Activated CD8-positive, alpha-beta memory T cell treated with anti-CD3 and anti-CD28 coated beads, Interleukin-2, amount 50 U/mL, for 1 hour (primary cell): ENCODE measurements around the gene EDIL3.

Experiments used
- DNase-seq: peaks from one replicate; pipeline ENCODE4 v3.0.0-alpha.2; 2020; ENCODE audit errors: extremely low read depth

EDIL3 gene

GRCh38 chr5:83964271-83964670, 420.4 kb downstream of the EDIL3 start:
- DNase-seq: no peak

- no peak for DNase-seq
Observed at GRCh38 chr5:83957188-83957587, 427.5 kb downstream of the EDIL3 start.

GRCh38 chr5:83956386-83956785, 428.3 kb downstream of the EDIL3 start:
- DNase-seq: no peak

DNA sequence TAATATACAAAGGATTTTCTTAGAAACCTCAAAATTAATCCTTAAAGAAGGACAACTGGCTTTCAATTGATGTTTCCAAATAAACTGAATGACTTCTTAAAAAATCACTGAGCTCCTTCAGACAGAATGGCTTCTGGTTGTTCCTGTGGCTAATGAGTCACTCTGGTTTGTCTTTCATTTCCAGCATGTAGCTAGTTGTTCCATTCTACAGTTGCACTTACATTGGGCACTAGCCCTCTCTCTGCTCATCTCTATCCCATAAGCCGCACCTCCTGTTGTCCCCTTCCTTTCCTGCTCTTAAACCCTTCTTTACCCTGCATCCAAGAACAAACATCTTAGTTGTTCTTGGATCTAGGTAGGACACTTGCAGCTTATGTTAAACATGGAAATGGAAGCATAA, 428.8 kb downstream of the EDIL3 start:
- no peak for DNase-seq

GRCh38 chr5:83947763-83948162, 436.9 kb downstream of the EDIL3 start:
- no peak for DNase-seq

- no peak for DNase-seq
Observed at GRCh38 chr5:83946516-83946915, 438.2 kb downstream of the EDIL3 start.

GRCh38 chr5:83942155-83942554, 442.5 kb downstream of the EDIL3 start:
- no peak for DNase-seq

DNA sequence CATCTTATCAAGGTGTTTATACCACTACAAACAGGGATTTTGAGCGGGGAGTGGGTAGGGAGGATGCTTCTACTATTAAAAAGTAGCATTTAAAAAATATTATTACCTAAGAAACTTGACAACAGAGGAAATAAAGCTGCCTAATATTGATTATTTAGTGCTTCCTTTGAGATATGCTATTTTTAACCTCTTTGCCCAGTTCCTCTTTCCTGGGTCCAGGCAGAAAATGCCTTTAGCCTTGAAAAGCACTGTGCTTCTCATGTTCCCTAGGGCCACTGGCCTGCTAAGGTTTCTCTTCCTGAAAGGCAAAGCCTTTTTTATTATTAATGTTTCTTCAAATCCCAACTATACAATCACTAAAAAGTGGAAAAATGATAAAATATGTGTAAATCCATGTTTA, 446.8 kb downstream of the EDIL3 start:
- DNase-seq: no peak

GRCh38 chr5:83931969-83932368, 452.7 kb downstream of the EDIL3 start:
- DNase-seq: no peak

DNA sequence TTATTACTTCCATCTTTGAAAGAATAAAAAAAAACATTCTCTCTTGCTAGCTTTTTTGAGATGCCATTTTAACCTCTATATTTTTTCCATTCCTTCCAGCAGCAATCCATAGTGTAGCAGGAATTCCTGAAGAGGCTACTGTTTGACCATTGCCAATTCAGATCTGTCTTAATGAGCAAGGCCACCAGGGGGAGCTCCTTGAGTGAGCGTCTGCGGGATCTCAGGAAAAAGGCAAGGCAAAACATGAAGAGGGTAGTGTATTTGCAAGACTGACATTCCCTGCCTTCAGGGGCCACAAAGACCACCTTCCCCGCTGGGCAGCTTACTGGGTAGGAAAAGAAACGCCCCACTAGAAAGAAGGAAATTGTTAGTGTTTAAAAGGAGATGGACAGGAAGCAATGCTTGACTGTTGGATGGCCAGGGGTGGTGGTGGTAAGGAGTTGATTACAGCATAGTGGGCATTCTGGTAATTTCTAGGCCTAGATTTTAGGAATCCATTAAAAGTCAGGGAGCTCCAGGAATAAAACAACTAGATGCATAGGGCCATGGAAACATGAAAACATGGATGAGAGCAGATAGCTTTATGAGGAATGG, 457.4 kb downstream of the EDIL3 start:
- no peak for DNase-seq

DNA sequence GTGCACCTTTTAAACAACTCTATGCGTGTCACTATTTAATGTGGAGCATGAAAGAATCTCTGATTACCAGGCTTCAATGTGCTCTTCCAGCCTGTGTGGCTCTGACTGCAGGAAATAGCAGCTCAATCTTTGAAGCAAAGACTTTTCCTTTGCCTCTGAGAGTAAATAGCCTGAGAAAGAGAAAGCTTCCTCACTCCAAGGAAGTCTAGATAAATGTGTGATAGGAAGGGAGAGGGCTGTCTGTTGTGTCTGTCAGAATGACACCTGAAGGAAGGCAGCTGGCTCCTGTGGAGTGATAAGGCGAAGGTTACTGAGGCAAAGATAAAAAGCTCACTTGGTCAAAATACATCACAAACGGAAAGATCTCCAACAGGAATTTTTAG, 458.7 kb downstream of the EDIL3 start:
- no peak for DNase-seq

GRCh38 chr5:83925321-83925954, 459.2 kb downstream of the EDIL3 start:
- DNase-seq: no peak

- DNase-seq: no peak
Observed at GRCh38 chr5:83924891-83925290, 459.8 kb downstream of the EDIL3 start.

DNA sequence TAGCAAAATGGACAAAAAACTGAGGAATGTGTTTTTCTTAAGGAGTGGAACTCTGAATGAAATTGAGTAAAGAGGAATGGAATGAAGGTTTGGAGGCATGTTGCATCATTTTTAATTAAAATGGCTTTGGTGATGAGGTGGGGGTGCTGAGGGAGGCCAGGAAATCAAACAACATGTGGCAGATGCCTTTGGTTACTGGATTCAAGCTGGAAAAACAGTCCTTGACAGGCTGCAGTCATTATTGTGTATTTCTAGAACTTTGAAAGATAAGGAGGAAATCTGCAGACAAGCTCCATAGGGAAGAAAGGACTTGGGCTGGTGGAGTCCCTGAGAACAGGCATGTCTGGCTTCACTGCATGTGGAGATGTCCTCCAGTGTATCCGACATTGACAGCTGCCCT, 460.5 kb downstream of the EDIL3 start:
- no peak for DNase-seq

DNA sequence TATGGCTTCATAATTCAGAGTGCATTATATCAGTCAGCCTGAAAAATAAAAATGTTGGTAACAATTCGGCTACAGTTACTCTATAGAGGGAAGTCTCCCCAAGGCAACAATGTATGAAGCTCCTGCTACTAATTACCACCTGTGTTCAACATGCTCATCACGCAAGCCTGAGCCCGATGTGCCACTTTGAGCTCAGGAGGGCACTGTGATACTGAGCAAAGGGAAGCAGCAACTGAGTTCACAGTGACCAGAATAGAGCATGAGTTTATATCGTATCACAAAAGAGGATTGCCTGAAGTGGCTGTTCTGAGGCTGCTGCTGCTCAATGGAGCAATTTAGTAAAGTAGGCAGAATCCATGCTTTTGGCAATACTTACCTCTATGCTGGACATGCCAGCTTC, 462.0 kb downstream of the EDIL3 start:
- DNase-seq: no peak

- no peak for DNase-seq
Observed at GRCh38 chr5:83921666-83922193, 462.9 kb downstream of the EDIL3 start.

GRCh38 chr5:83919071-83920041, 465.3 kb downstream of the EDIL3 start:
- DNase-seq: no peak

DNA sequence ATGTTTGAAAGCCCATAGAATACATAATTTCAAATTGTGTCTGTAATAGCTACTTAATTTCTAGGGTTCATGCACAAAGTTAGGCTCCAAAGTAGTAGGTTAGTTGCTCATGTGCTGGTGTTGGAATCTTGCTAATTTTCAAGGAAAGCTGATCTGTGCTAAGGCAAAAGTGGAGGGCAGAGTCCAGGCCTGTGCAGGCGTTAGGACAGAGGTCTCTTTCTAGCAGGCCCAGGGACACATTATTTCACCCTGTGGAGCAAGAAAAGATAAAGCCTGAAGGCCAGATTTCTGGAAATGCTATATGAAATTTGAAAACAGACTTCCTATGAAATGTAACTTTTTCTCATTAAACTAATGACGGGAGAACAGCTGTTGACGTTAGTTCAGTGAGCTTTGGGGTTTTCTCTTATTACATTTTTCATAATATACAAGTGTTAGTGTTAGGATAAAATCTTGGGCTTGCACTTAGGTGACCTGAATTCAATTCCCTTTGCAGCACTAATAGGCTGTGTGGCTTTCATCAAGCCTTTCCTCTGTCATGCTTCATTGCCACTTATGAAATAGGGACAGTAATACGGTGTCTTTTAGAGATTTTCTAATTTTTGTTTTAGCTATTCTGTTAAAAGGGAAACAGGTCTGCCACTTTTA, 467.3 kb downstream of the EDIL3 start:
- no peak for DNase-seq

DNA sequence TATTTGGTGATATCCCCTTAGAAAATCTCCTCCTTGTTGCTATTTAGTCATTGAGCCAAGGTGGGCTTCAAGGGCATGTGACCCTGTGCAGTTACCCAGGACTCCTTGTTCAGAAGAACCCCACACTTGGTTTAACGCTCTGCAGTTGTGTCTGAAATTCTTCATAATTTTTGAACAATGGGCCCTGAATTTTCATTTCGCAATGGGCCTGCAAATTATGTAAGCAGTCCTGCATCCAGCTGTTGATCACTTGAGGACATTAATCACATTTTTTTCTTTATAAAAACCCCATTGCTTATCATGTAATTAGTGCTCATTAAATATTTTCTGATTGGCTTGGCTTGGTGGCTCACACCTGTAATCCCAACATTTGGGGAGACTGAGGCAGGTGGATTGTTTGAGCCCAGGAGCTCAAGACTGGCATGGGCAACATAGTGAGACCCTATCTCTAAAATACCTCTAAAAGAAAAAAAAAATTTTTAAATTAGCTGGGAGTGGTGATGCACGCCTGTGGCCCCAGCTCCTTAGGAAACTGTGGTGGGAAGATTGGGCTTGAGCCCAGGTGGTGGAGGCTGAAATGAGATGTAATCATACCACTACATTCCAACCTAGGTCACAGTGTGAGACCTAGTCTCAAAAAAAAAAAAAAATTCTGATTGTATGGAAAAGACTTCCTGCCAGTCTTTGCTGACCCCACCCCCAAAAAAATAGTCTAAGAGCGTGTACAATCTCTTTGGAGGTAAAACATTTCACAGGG, 469.8 kb downstream of the EDIL3 start:
- DNase-seq: no peak

- no peak for DNase-seq
Observed at GRCh38 chr5:83914199-83914598, 470.5 kb downstream of the EDIL3 start.

DNA sequence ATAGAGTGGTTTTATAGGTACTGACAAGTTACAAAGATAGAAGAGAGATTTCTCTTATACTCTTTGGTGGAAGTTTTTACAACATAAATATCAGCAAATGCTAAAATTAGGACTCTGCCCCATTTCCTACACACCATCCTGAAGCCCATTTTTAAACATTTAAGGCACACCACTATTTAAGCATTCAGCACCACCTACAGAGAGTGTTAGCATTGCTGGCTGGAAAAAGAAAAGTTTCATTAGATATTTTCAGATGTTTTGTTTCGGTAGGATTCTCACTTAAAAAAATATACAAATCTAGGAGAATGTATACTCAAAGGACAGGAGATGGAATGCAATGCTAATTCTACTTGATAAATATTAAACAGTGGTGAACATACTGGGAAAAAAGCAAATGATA, 471.1 kb downstream of the EDIL3 start:
- no peak for DNase-seq
